HepG2 (cell line): ENCODE data around the gene EVI5. TPM values are rescaled to one million over a fixed set of nuclear protein-coding genes. Genes with fewer than 3 reads are reported as not detected.
"Not testable (repeated sequence)": the region's sequence is repeated elsewhere in the genome, so short reads cannot be mapped to it uniquely, and the experiment has no call there.

Source experiments
- ATAC-seq: fragments of 200-7000 bp; cut with Tn5 transposase; 3 replicates; pipeline ENCODE4 v1.9.1; 2020; ENCODE audit warnings: mild to moderate bottlenecking, moderate library complexity
- BruUV-seq: library from RNA; stranded (reverse); fragments of 400-500 nt; replicated peaks from 2 replicates; lab custom pipeline; 2021; lab: Mats Ljungman, UMichigan
- CTCF ChIA-PET: fragments of 300-600 bp; formaldehyde crosslinking; extraction: SDS; loops from one replicate; lab custom pipeline; 2021; ENCODE audit warnings: low total read pairs, inconsistent platforms, low intra/inter-chr PET ratio; lab: Yijun Ruan, JAX
- POLR2A ChIA-PET: fragments of 350-600 bp; sonication (Branson Sonifier 250); formaldehyde crosslinking; loops from one replicate; lab custom pipeline; 2020; ENCODE audit warnings: antibody characterized with exemption, inconsistent platforms; lab: Yijun Ruan, JAX
- DNase-seq: peaks from one replicate; pipeline ENCODE4 v3.0.0-alpha.2; 2015; ENCODE audit warnings: low spot score
- FAIRE-seq: peaks from 3 replicates; lab custom pipeline; 2011; peaks lifted over from hg19 to GRCh38; lab: Jason Lieb, UNC
- H2AFZ ChIP-seq: one replicate; pipeline ENCODE4 v1.6.1; 2011; ENCODE audit warnings: low read length, inconsistent platforms
- H3K27ac ChIP-seq: fragments of 300-600 bp; 3 replicates; pipeline ENCODE4 v1.8.0; 2011; ENCODE audit warnings: mixed run types, mild to moderate bottlenecking, mixed read lengths, low read length, inconsistent platforms; ENCODE audit not compliant: insufficient read depth; ENCODE audit errors: extremely low read length
- H3K27me3 ChIP-seq, 2 experiments: fragments of 200-600 bp in 1 of 2; 2 replicates in 1 of 2; 3 replicates in 1 of 2; pipeline versions ENCODE4 v1.6.0 to v1.8.0; 2011; ENCODE audit warnings: low read length in 2 of 2, mild to moderate bottlenecking in 2 of 2, moderate library complexity in 2 of 2, inconsistent platforms in 1 of 2; ENCODE audit not compliant: insufficient read depth in 2 of 2, control insufficient read depth in 1 of 2
- H3K36me3 ChIP-seq, 2 experiments: fragments of 200-600 bp in 1 of 2; replicated peaks in 1 of 2; 2 replicates in 1 of 2; 3 replicates in 1 of 2; pipeline versions ENCODE4 v1.5.1 to v1.8.0; 2011; ENCODE audit warnings: low read length in 2 of 2, inconsistent platforms in 1 of 2; ENCODE audit not compliant: insufficient read depth in 2 of 2, control insufficient read depth in 1 of 2
- H3K4me1 ChIP-seq: 2 replicates; pipeline ENCODE4 v1.5.1; 2012; ENCODE audit warnings: low read length, inconsistent platforms; ENCODE audit not compliant: insufficient read depth
- H3K4me2 ChIP-seq: 2 replicates; pipeline ENCODE4 v1.6.0; 2011; ENCODE audit warnings: low read depth, low read length, inconsistent platforms
- H3K4me3 ChIP-seq, 3 experiments: fragments of 200-600 bp in 1 of 3; sonication (generic), shearing (Covaris generic) in 1 of 3; replicated peaks in 1 of 3; 2 replicates each; pipeline ENCODE4 v1.5.1; 2011 to 2016; ENCODE audit warnings: low read length in 3 of 3, inconsistent platforms in 2 of 3, low read depth in 2 of 3, mild to moderate bottlenecking in 2 of 3, control low read depth in 1 of 3, mixed read lengths in 1 of 3; ENCODE audit not compliant: insufficient read depth in 1 of 3
- H3K79me2 ChIP-seq: one replicate; pipeline ENCODE4 v1.6.1; 2011; ENCODE audit warnings: low read length, inconsistent platforms; ENCODE audit not compliant: insufficient read depth
- H3K9ac ChIP-seq: 2 replicates; pipeline ENCODE4 v1.6.0; 2011; ENCODE audit warnings: mild to moderate bottlenecking, low read depth, low read length, inconsistent platforms; ENCODE audit not compliant: insufficient read depth
- H3K9me3 ChIP-seq: 2 replicates; pipeline ENCODE4 v1.5.1; 2012; ENCODE audit warnings: mild to moderate bottlenecking, low read length
- H4K20me1 ChIP-seq: 2 replicates; pipeline ENCODE4 v1.6.0; 2011; ENCODE audit warnings: inconsistent platforms, mild to moderate bottlenecking, low read length, moderate library complexity; ENCODE audit not compliant: insufficient read depth
- MAFK ChIP-seq, 2 experiments: IDR thresholded peaks in 1 of 2; conservative IDR thresholded peaks in 1 of 2; 2 replicates each; pipeline ENCODE4 v1.6.1; 2011; ENCODE audit warnings: improper control_type of control experiment in 2 of 2, low read length in 2 of 2
- ZFP62 ChIP-seq: sonication (generic); formaldehyde crosslinking; IDR thresholded peaks from 2 replicates; pipeline ENCODE4 v1.4.0; 2020; ENCODE audit warnings: missing genetic modification reagents
- ZNF10 ChIP-seq: sonication (generic); formaldehyde crosslinking; IDR thresholded peaks from 2 replicates; pipeline ENCODE4 v1.4.0; 2020; ENCODE audit warnings: mild to moderate bottlenecking, low read depth, missing genetic modification reagents, borderline replicate concordance
- WGBS: methylation state at CpG from one replicate; pipeline ENCODE4 v1.1.6; 2017; ENCODE audit warnings: low lambda C conversion rate; 5-methylcytosine and 5-hydroxymethylcytosine counted together
- in situ Hi-C: cut with HindIII; loops from 2 replicates; pipeline ENCODE4 v1.10.0; 2017; ENCODE audit warnings: low pct_unique_long_range_greater_than_20kb; ENCODE audit not compliant: extremely low pct_ligation_motif_present
- intact Hi-C: fragments of 100-400 bp; cut with micrococcal nuclease; formaldehyde crosslinking; loops from one replicate; pipeline ENCODE4 v1.10.0; 2022; ENCODE audit not compliant: unreplicated experiment
- polyA plus RNA-seq, 8 experiments: library from polyadenylated mRNA; depleted of rRNA in 3 of 8; stranded (reverse) in 7 of 8; unstranded in 1 of 8; fragments of >200 nt; fragmentation: Illumina TruSeq in 4 of 8; extraction: Trizol in 4 of 8; gene quantifications; 2 replicates each; pipeline versions ENCODE4 v1.2.1 to v1.2.3, GENCODE V29; 2011 to 2016; ENCODE audit warnings: low read depth in 4 of 8, missing spikeins in 1 of 8, mixed read lengths in 1 of 8; ENCODE audit not compliant: insufficient read depth in 1 of 8
- total RNA-seq, 5 experiments: library from RNA; depleted of rRNA; stranded (reverse); fragments of >200 nt; fragmentation: Illumina TruSeq; extraction: Trizol; gene quantifications; 2 replicates each; pipeline ENCODE4 v1.2.3, GENCODE V29; 2016; ENCODE audit warnings: low read depth in 1 of 5
- TF ChIP-seq, protein P1 (sequence below): sonication (generic); formaldehyde crosslinking; IDR thresholded peaks from 2 replicates; pipeline ENCODE4 v1.4.0; 2020; ENCODE audit warnings: missing genetic modification reagents

Gene EVI5
- total and polyA plus RNA-seq, 2 of the 13 experiments (the other 11 are each of a cell fraction or from before 2014, with no cell fraction given), result 4.0 to 12.6 TPM

- H3K4me3 ChIP-seq, FAIRE-seq, intact Hi-C loops, H3K4me1 ChIP-seq, H3K36me3 ChIP-seq, H3K27me3 ChIP-seq, H2AFZ ChIP-seq, H3K27ac ChIP-seq, H3K79me2 ChIP-seq, CTCF ChIA-PET, in situ Hi-C loops, POLR2A ChIA-PET, BruUV-seq, H3K9me3 ChIP-seq, H4K20me1 ChIP-seq, H3K9ac ChIP-seq, DNase-seq, ATAC-seq, H3K4me2 ChIP-seq: not testable (repeated sequence)
- 94% methylated on average over 9 of the region's 9 CpGs for WGBS
- TF ChIP-seq, protein P1, sequence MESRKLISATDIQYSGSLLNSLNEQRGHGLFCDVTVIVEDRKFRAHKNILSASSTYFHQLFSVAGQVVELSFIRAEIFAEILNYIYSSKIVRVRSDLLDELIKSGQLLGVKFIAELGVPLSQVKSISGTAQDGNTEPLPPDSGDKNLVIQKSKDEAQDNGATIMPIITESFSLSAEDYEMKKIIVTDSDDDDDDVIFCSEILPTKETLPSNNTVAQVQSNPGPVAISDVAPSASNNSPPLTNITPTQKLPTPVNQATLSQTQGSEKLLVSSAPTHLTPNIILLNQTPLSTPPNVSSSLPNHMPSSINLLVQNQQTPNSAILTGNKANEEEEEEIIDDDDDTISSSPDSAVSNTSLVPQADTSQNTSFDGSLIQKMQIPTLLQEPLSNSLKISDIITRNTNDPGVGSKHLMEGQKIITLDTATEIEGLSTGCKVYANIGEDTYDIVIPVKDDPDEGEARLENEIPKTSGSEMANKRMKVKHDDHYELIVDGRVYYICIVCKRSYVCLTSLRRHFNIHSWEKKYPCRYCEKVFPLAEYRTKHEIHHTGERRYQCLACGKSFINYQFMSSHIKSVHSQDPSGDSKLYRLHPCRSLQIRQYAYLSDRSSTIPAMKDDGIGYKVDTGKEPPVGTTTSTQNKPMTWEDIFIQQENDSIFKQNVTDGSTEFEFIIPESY (CRISPR knock-in tag), result peak; percentile 60; the same call in 1 of the 2 replicates
Observed at GRCh38 chr1:92723713-92724112, 61.2 kb downstream of the EVI5 start.

DNA sequence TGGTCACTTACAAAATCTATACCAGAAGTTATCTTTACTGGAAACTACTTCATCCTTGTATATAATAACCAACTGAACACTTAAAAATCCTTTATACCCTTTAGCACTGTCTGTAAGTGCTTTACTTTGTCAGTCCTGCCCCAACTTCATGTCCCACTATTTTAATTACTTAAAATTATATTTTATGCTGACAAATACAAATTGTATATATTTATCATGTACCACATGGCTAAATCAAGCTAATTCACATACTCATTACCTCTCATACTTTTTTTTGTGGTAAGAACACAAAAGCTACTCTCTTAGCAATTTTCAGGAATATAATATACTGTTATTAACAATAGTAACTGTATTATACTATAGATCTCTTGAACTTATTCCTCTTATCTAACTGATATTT, 63.0 kb downstream of the EVI5 start:
- Histone ChIP-seq H3K27ac (no peak overlapping the region), H3K4me3 (no peak overlapping the region), H4K20me1 (no peaks in the 10 kb centered on the region), H2AFZ (no peak overlapping the region), H3K79me2 (no peaks in the 10 kb centered on the region), H3K4me1 (no peaks in the 10 kb centered on the region), H3K27me3 (no peaks in the 10 kb centered on the region), H3K4me2 (no peak overlapping the region), H3K9ac (no peak overlapping the region), H3K36me3 (no peaks in the 10 kb centered on the region), H3K9me3 (no peaks in the 10 kb centered on the region)
- no TSS peak for BruUV-seq
- ATAC-seq (no peak), DNase-seq (no peak), FAIRE-seq (no peak)
- POLR2A ChIA-PET, result no interaction called here
- in situ Hi-C loops, result no loop called here
- intact Hi-C loops, result no loop called here
- CTCF ChIA-PET, result no interaction called here
- TF ChIP-seq MAFK (conservative IDR thresholded peaks at IDR 0.05 in 1 of 2, IDR thresholded peaks at IDR 0.05 in 1 of 2; ENCODE audit: low read length in 2 of 2), result peak; percentile 16 to 59; a peak in 1 of 4 replicates
- TF ChIP-seq ZFP62 (CRISPR knock-in tag), result no peak
- TF ChIP-seq ZNF10 (CRISPR knock-in tag), result no peak

- H3K4me1 ChIP-seq, H3K4me2 ChIP-seq, H3K9me3 ChIP-seq, CTCF ChIA-PET, FAIRE-seq, H3K4me3 ChIP-seq, H3K9ac ChIP-seq, H3K36me3 ChIP-seq, H2AFZ ChIP-seq, DNase-seq, BruUV-seq, H3K79me2 ChIP-seq, in situ Hi-C loops, POLR2A ChIA-PET, intact Hi-C loops, H3K27ac ChIP-seq, H3K27me3 ChIP-seq, ATAC-seq, H4K20me1 ChIP-seq: not testable (repeated sequence)
- 92% methylated on average over 2 of the region's 2 CpGs for whole genome bisulfite sequencing
Observed at GRCh38 chr1:92721157-92721556, 63.8 kb downstream of the EVI5 start.
